Activated CD4-positive, alpha-beta T cell treated with anti-CD3 and anti-CD28 coated beads, Interleukin-2, amount 50 U/mL, for 48 hours (primary cell): ENCODE data around the gene ACOT2.

Experiments used
- DNase-seq, 2 experiments: peaks; one replicate each; pipeline ENCODE4 v3.0.0-alpha.2; 2020

The ACOT2 gene

DNA sequence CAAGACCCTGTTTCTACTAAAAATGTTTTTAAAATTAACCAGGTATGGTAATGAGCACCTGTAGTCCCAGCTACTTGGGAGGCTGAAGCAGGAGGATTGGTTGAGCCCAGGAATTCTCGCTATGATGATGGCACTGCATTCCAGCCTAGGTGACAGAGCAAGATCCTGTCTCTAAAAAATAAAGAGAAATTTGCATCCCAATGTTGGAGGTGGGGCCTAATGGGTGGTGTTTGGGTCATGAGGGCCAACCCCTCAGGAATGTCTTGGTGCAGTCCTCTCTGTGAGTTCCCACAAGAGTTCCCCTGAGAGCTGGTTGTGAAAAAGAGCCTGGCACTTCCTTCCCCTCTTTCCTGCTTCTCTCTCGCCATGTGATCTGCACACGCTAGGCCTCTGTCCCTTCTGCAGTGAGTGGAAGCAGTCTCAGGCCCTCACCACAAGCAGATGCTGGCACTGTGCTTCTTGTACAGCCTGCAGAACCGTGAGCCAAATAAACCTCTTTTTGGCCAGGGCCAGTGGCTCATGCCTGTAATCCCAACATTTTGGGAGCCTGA lies 54.6 kb downstream of the ACOT2 start:
- no peak for DNase-seq
